HG03571 (cell line): ENCODE measurements around the gene TRIM32.

Experiments used
- ATAC-seq: cut with Tn5 transposase; IDR thresholded peaks from one replicate; pipeline ENCODE4 v1.9.1; 2021; ENCODE audit not compliant: unreplicated experiment

Gene TRIM32

DNA sequence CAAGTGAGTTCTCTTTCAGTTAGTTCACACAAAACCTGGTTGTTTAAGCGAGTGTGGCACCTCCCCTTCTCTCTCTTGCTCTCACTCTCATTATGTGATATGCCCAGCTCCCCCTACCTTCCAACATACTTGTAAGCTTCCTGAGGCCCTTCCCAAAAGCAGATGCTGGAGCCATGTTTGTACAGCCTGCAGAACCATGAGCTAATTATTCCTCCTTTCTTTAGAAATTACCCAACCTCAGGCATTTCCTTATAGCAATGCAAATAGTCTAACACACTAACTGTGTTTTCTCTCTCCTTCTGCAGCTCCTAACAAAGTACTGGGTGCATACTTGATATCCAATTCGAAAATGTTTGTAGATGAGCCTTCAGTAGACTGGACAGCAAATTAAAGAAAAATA lies 62.7 kb downstream of the TRIM32 start:
- ATAC-seq = no peak

DNA sequence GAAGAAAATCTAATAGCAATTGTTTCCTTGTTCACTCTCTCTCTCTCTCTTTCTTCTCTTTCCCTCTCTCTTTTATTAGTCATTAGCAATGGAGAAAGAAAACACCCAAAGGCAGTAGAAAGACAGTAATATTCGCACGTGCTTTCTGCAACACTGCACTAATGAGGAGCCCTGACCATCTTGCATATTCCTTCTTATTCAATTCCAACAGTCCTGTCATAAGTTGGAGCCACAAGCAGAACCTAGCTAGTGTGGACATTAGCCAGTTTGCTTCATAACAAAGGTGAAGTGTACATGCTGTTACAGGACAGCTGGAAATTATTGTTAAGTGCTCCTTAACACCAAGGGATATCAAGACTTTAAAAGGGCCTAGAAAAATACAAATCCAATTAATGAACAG lies 63.4 kb downstream of the TRIM32 start:
- ATAC-seq = no peak
